Kidney epithelial cell (primary cell): ENCODE results near the gene GRIA4. TPM values are rescaled to one million over a fixed set of nuclear protein-coding genes. Genes with fewer than 3 reads are reported as not detected.

Experiments used
- DNase-seq: peaks from one replicate; pipeline ENCODE4 v3.0.0-alpha.2; 2010; ENCODE audit warnings: low read depth
- H3K27me3 ChIP-seq: 2 replicates; pipeline ENCODE4 v1.6.0; 2011; ENCODE audit warnings: low read length; ENCODE audit not compliant: control insufficient read depth, insufficient read depth
- H3K36me3 ChIP-seq: 2 replicates; pipeline ENCODE4 v1.5.1; 2011; ENCODE audit warnings: low read length; ENCODE audit not compliant: control insufficient read depth, insufficient read depth
- H3K4me3 ChIP-seq: 2 replicates; pipeline ENCODE4 v1.5.1; 2011; ENCODE audit warnings: low read depth, mild to moderate bottlenecking, control low read depth, low read length
- CTCF ChIP-seq: IDR thresholded peaks from 2 replicates; pipeline ENCODE4 v1.5.1; 2011; ENCODE audit warnings: mild to moderate bottlenecking, moderate library complexity, low read length, control low read depth, inconsistent platforms; ENCODE audit not compliant: insufficient read depth, poor library complexity, severe bottlenecking
- total RNA-seq: library from RNA; depleted of rRNA; stranded (reverse); fragments of >200 nt; gene quantifications from 2 replicates; pipeline ENCODE4 v1.2.3, GENCODE V29; 2015

Gene GRIA4
- total RNA-seq, 1 donor from 2014 or later, result not detected

DNA sequence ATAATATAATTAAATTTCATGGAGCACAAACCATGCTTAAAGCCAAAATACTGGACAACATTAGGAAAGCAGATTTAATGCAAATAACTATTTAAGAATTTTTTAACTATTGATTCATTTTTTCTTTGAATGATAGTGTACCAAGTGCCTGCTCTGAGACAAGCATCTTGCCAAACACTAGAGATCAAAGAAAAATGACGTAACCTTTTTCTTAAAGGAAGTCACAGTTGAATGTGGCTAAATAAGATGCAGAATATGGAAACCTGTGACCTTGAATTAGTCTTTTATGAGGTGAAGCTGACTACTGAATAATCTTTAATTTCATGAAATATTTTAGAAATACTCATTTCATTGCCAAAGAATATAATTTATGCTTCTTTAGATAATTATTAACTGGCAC, 308.2 kb downstream of the GRIA4 start:
- DNase-seq, result no peak
- Histone ChIP-seq H3K27me3 (no peaks in the 10 kb centered on the region), H3K36me3 (no peaks in the 10 kb centered on the region), H3K4me3 (no peak overlapping the region)
- no peak for TF ChIP-seq CTCF

DNA sequence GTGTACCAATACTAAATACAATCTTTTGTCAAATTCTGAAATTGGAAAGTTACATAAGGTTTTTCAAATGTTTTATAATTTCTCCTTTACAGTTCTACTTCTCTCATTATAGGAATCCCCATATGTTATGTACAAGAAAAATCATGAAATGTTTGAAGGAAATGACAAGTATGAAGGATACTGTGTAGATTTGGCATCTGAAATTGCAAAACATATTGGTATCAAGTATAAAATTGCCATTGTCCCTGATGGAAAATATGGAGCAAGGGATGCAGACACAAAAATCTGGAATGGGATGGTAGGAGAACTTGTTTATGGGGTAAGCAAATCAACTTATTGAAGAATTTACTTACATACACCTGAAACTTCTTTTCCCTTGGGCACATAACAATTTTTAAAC, 308.7 kb downstream of the GRIA4 start:
- H3K36me3 ChIP-seq, result no peaks in the 10 kb centered on the region
- no peak for TF ChIP-seq CTCF
- H3K4me3 ChIP-seq, result no peak overlapping the region
- no peaks in the 10 kb centered on the region for H3K27me3 ChIP-seq
- DNase-seq, result no peak

- Histone ChIP-seq H3K27me3 (no peaks in the 10 kb centered on the region), H3K36me3 (no peaks in the 10 kb centered on the region), H3K4me3 (no peak overlapping the region)
- no peak for TF ChIP-seq CTCF
- DNase-seq, result no peak
These were observed 313.4 kb downstream of the GRIA4 start for GRCh38 chr11:105923252-105923651.

GRCh38 chr11:105923807-105924206, 313.9 kb downstream of the GRIA4 start:
- Histone ChIP-seq H3K27me3 (no peaks in the 10 kb centered on the region), H3K36me3 (no peaks in the 10 kb centered on the region), H3K4me3 (no peak overlapping the region)
- TF ChIP-seq CTCF, result no peak
- DNase-seq, result no peak

- Histone ChIP-seq H3K36me3 (no peaks in the 10 kb centered on the region), H3K4me3 (no peak overlapping the region), H3K27me3 (no peaks in the 10 kb centered on the region)
- DNase-seq, result no peak
- no peak for TF ChIP-seq CTCF
These were observed 319.4 kb downstream of the GRIA4 start for GRCh38 chr11:105929084-105929955.

DNA sequence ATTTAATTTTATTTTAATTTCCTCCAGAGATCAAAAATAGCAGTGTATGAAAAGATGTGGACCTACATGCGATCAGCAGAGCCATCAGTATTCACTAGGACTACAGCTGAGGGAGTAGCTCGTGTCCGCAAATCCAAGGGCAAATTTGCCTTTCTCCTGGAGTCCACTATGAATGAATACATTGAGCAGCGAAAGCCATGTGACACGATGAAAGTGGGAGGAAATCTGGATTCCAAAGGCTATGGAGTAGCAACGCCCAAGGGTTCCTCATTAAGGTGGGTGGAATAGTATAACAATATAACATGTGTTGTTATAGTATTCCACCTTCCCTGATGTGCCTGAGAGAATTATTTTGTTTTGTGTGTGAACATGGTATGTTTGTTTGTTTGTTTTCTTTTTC, 323.8 kb downstream of the GRIA4 start:
- DNase-seq, result no peak
- no peak for TF ChIP-seq CTCF
- Histone ChIP-seq H3K36me3 (no peaks in the 10 kb centered on the region), H3K27me3 (no peaks in the 10 kb centered on the region), H3K4me3 (no peak overlapping the region)
